CD4-positive, alpha-beta T cell treated with Interleukin-15 for 1 hour (primary cell): Measurements from ENCODE around the gene PLEKHO1.
"Not testable (repeated sequence)": the region's sequence is repeated elsewhere in the genome, so short reads cannot be mapped to it uniquely, and the experiment has no call there.

Experiments used
- DNase-seq: peaks from one replicate; pipeline ENCODE4 v3.0.0-alpha.2; 2020

The PLEKHO1 gene, protein sequence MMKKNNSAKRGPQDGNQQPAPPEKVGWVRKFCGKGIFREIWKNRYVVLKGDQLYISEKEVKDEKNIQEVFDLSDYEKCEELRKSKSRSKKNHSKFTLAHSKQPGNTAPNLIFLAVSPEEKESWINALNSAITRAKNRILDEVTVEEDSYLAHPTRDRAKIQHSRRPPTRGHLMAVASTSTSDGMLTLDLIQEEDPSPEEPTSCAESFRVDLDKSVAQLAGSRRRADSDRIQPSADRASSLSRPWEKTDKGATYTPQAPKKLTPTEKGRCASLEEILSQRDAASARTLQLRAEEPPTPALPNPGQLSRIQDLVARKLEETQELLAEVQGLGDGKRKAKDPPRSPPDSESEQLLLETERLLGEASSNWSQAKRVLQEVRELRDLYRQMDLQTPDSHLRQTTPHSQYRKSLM

GRCh38 chr1:150149271-150150132, at the start of gene PLEKHO1:
Gene PLEKHO1 (plus strand): TSS chr1:150149916. CDS start chr1:150150258, 342 bp downstream.
- peak; percentile 86 for DNase-seq

DNA sequence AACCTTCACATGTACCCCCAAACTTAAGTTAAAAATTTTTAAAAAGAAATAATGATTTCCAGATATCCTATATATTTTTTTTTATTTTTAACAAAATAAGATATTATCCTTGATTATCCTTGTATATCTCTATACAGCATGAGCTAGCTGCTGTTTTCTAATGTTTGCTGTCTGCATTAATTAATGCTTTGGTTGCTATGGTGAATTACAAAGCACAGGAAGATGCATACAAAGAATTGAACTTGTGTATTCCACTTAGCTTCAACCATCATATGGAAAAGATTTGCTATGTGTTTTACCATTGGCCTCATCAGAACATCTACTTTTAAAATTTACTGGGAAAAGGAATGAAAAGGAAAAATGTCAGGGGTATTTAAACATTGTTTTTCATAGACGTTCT, 46.7 kb upstream of the PLEKHO1 start:
- no peak for DNase-seq

DNA sequence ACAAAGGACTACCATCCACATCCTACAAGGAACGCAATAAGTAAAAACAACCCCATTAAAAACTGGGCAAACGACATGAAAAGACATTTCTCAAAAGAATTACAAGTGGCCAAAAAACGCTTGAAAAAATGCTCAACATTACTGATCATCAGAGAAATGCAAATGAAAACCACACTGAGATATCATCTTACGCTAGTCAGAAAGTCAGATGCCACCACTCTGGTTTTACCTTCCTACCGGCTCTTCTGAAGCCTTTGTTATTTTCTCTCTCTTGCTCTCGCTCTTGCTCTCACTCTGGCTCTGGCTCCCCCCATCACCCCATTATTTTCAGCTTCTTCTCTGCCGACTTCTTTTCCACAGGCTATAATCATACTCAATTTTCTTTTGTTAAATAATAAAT, 43.4 kb upstream of the PLEKHO1 start:
- DNase-seq: peak; percentile 17

DNA sequence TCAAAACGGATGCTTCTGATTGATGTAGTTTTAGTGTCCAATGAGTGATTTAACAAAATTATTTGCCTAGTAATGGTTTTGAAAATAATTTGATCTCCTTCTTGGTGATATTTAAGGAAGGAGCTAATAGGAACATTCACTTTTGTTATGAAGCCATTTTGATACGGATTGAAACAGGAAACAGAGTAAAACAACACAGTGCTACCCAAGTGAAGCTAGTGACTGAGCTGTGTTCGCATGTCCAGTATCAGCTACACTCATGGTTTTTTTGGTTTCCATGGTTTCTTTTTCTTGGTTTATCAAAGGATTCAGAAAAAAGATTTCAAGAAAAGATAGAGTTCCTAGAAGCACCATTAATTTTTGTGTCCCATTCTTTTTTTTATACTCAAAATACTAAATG, 40.1 kb upstream of the PLEKHO1 start:
- DNase-seq: no peak

- no peak for DNase-seq
These were observed 39.6 kb upstream of the PLEKHO1 start for GRCh38 chr1:150110116-150110515.

GRCh38 chr1:150111670-150112069, 38.0 kb upstream of the PLEKHO1 start:
- DNase-seq: no peak

- no peak for DNase-seq
These were observed 34.6 kb upstream of the PLEKHO1 start for GRCh38 chr1:150115121-150115520.

DNA sequence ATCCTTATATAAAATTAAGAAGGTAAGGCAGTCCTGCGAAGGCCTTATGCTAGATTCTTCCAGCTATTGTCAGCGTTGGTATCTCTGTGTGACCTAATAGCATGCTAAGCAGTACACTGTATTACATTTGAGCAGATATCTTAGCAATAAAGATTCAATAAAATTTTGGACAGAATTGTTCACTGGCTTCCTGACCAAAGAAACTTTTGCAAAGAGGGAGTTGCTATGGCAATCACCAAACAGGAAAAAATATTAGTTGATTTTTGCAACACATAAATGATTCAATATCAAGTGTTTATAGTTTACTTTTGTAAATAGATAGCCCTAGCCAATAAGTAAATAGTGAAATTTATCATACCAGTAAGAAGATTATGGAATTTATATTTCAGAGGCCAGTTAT, 31.0 kb upstream of the PLEKHO1 start:
- no peak for DNase-seq

- DNase-seq: no peak
These were observed 28.4 kb upstream of the PLEKHO1 start for GRCh38 chr1:150121236-150121862.

DNA sequence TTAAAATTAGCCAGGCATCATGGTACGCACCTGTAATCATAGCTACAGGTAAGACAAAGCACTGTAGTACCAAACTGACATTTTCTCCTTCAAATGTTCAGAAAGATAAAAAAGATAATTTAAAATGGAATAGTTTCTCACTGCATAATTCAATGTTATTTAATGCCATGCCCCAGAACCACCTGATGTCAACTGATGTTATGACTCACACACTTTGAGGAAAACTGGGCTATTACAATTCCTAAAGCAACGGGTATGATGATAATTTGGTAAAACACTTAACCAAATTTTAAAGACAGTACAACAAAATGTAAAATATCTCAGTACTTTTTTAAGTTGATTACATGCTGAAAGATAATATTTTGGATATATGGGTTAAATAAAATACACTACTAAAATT, 22.9 kb upstream of the PLEKHO1 start:
- DNase-seq: no peak

DNA sequence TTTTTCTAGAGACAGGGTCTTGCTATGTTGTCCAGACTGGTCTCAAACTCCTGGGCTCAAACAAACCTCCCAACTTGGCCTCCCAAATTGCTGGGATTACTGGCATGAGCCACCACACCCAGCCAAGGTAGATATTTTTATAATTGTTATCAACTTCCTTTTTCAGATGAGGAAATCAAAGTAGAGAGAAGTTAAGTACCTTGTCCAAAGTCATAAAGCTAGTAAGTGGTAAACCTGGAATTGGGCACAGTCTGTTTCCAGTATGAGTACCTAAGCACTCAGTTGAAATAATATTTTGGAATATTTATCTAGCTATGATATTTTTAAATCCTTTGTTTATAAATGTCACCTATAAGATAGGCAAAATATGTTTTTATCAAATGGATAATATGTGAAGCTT, 22.3 kb upstream of the PLEKHO1 start:
- DNase-seq: no peak

- DNase-seq: no peak
These were observed 21.8 kb upstream of the PLEKHO1 start for GRCh38 chr1:150127868-150128267.

DNA sequence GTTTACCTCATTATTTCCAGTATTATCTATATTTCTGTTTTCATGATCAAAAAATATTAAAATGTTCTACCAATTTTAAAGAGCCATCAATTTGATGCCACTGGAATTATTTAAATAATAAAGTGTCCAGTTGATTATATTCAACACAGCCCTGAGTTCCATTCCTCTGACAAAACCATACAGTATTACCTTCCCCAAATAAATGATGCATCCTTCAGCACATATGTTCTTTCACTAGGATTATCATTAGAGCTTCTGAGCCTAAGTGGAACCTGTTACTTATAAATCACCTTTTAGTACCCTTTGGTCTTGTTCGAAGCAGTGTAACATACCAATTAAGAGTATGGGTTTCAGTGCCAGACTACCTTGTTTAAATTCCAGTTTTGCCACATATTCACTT, 17.3 kb upstream of the PLEKHO1 start:
- no peak for DNase-seq

- DNase-seq: no peak
These were observed 15.2 kb upstream of the PLEKHO1 start for GRCh38 chr1:150134537-150134936.

DNA sequence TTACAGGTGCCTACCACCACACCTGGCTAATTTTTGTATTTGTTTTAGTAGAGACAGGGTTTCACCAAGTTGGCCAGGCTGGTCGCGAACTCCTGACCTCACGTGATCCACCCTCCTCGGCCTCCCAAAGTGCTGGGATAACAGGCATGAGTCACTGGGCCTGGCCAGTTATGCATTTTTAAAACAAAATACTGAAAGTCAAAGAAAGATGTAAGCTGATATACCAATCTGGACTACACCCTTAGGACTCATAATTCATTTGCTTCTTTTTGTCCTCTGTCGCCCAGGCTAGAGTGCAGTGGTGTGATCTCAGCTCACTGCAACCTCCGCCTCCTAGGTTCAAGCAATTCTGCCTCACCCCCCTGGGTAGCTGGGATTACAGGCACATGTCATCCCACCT, 14.3 kb upstream of the PLEKHO1 start:
- not testable (repeated sequence) for DNase-seq

DNA sequence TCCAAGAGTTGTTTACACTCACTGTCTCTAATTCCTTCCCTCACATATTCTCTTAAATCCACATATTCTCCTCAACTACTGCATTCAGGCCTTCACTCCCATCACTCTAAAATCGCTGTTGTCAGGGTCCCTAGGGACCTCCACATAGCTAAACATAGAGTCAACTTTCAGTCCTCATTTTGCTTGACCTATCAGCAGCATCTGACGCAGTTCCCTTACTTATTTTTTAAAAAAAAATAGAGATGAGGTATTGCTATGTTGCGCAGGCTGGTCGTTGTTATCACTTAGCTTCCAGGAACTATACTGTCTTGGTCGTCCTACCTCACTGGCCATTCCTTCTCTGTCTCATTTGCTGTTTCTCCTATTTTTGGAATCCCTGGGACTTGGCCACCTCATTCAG, 11.7 kb upstream of the PLEKHO1 start:
- no peak for DNase-seq

GRCh38 chr1:150141452-150141851, 8.3 kb upstream of the PLEKHO1 start:
- DNase-seq: no peak

GRCh38 chr1:150142083-150142482, 7.6 kb upstream of the PLEKHO1 start:
- DNase-seq: no peak

- DNase-seq: no peak
These were observed 5.1 kb upstream of the PLEKHO1 start for GRCh38 chr1:150144606-150145005.

DNA sequence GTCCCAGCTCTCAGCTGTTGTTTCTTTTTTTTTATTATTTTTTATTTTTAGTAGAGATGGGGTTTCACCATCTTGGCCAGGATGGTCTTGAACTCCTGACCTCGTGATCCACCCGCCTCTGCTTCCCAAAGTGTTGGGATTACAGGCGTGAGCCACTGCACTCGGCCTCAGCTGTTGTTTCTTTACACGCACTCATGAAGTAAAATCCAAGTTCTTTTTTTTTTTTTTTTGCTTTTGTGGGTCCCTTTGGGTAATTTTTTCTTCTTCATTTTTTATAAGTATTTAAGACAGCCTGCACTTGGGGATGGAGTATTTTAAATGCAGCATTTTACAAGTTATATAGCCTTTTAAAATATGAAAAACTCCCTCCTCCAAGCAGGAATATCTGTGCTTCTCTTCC, 3.7 kb upstream of the PLEKHO1 start:
- DNase-seq: not testable (repeated sequence)

DNA sequence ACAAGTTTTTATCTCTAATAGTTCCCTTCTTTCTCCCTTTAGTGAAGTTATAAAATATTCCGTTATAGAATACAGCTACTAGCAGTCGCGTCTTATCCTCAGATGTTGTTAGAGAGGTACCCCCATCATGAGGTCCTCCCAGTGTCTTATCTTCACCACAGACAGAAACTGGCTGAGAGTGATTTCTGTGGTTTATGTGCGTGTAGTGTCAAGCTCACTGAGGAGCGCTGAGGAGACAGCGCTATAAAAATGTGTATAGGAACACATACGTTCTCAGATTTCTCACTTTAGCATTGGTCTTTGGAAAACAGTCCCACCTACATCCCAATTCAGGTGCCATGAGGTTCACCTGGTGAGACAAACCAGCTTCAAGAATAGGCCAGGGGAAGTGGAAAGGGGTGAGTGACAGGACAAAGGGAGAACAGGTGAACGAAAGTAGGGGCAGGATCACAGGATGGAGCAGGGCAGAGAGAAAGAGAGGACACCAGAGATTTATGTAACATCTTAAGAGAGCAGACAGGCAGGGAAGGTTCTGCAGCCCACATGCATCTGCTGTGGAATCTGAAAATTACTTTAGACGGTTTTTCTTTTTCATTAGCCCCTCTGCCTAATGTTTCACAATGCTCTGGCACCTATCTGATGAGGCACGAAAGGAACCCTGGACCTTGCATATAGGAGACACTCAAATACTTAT, 2.7 kb upstream of the PLEKHO1 start:
- no peak for DNase-seq

GRCh38 chr1:150148837-150149270, 862 bp upstream of the PLEKHO1 start:
- no peak for DNase-seq
